Activated CD4-positive, alpha-beta T cell treated with anti-CD3 and anti-CD28 coated beads for 36 hours (primary cell): ENCODE data around the gene HECTD3. TPM values are rescaled to one million over a fixed set of nuclear protein-coding genes. Genes with fewer than 3 reads are reported as not detected.

Experiments used
- total RNA-seq, 2 experiments: library from RNA; stranded (reverse); gene quantifications; one replicate each; pipeline ENCODE4 v1.2.3, GENCODE V29; 2021

HECTD3 gene
- total RNA-seq, 2 experiments from 2014 or later = 18.9 to 22.3 TPM

Other genes with a start within 250 kb of the HECTD3 start
- 1,000 to 10,000 TPM; 3,005 to 3,275 TPM for gene RPS8, start 235.8 kb downstream of the HECTD3 start, total RNA-seq
- under 1 TPM; 0.69 to 0.71 TPM for gene BEST4, start 223.2 kb downstream of the HECTD3 start, total RNA-seq
- gene PLK3, start 210.9 kb downstream of the HECTD3 start, total RNA-seq = 10 to 100 TPM; 52.1 to 52.7 TPM
- under 1 TPM in 1 of 2 experiments, not detected in 1; 0.32 TPM for gene DYNLT4, start 204.0 kb downstream of the HECTD3 start, total RNA-seq
- gene BTBD19, start 202.8 kb downstream of the HECTD3 start, total RNA-seq = 10 to 100 TPM; 16.7 to 17.2 TPM
- gene PTCH2, start 168.1 kb downstream of the HECTD3 start, total RNA-seq = under 1 TPM; 0.37 to 0.69 TPM
- gene EIF2B3, start 24.7 kb downstream of the HECTD3 start, total RNA-seq = 10 to 100 TPM; 37.3 to 41.8 TPM
- gene UROD, start 930 bp upstream of the HECTD3 start, total RNA-seq = 100 to 1,000 TPM; 123 to 134 TPM
- gene ZSWIM5, start 195.3 kb upstream of the HECTD3 start, total RNA-seq = under 1 TPM; 0.63 to 0.69 TPM